GM12878 (cell line): ENCODE data around the gene LYZL2. TPM values are rescaled to one million over a fixed set of nuclear protein-coding genes. Genes with fewer than 3 reads are reported as not detected.
A peak's percentile ranks its signal among the peaks of the same experiment; 100 is the strongest.

Experiments
- ATAC-seq: fragments of 200-7000 bp; cut with Tn5 transposase; 3 replicates; pipeline ENCODE4 v1.9.1; 2020; ENCODE audit warnings: mild to moderate bottlenecking, moderate library complexity
- BruUV-seq: library from RNA; stranded (reverse); fragments of 400-500 nt; replicated peaks from 2 replicates; lab custom pipeline; 2021; lab: Mats Ljungman, UMichigan
- CTCF ChIA-PET: fragments of 300-600 bp; sonication (Branson Sonifier 250); formaldehyde crosslinking; extraction: SDS; loops from one replicate; lab custom pipeline; 2021; ENCODE audit warnings: inconsistent platforms; lab: Yijun Ruan, JAX
- POLR2A ChIA-PET: fragments of 350-600 bp; formaldehyde crosslinking; extraction: SDS; loops from one replicate; lab custom pipeline; 2021; ENCODE audit warnings: inconsistent platforms; lab: Charles Lee
- RAD21 ChIA-PET: fragments of 300-600 bp; sonication (Branson Sonifier 250); formaldehyde crosslinking; loops from one replicate; lab custom pipeline; 2023; ENCODE audit warnings: antibody characterized with exemption; ENCODE audit not compliant: unreplicated experiment; lab: Charles Lee
- SMC1A ChIA-PET: fragments of 300-600 bp; sonication (Branson Sonifier 250); formaldehyde crosslinking; loops from one replicate; lab custom pipeline; 2023; ENCODE audit not compliant: unreplicated experiment, uncharacterized antibody; lab: Charles Lee
- DNase-seq: peaks from one replicate; pipeline ENCODE4 v3.0.0-alpha.2; 2011; ENCODE audit warnings: low read depth, low spot score
- FAIRE-seq: peaks from 3 replicates; lab custom pipeline; 2011; peaks lifted over from hg19 to GRCh38; lab: Jason Lieb, UNC
- H2AFZ ChIP-seq: 2 replicates; pipeline ENCODE4 v1.6.0; 2011; ENCODE audit warnings: low read depth, low read length, control low read depth; ENCODE audit not compliant: control insufficient read depth
- H3K27ac ChIP-seq: 2 replicates; pipeline ENCODE4 v1.5.1; 2011; ENCODE audit warnings: control low read depth; ENCODE audit not compliant: control insufficient read depth, insufficient read depth
- H3K27me3 ChIP-seq, 2 experiments: replicated peaks in 1 of 2; 2 replicates each; pipeline versions ENCODE4 v1.6.0 to v1.6.1; 2011; ENCODE audit warnings: low read length in 1 of 2; ENCODE audit not compliant: control insufficient read depth in 2 of 2, insufficient read depth in 2 of 2
- H3K36me3 ChIP-seq, 2 experiments: 2 replicates each; pipeline ENCODE4 v1.5.1; 2011; ENCODE audit warnings: low read length in 1 of 2; ENCODE audit not compliant: control insufficient read depth in 2 of 2, insufficient read depth in 2 of 2
- H3K4me1 ChIP-seq: 2 replicates; pipeline ENCODE4 v1.6.1; 2011; ENCODE audit warnings: mild to moderate bottlenecking, low read length, moderate library complexity, mixed read lengths; ENCODE audit not compliant: control insufficient read depth, insufficient read depth
- H3K4me2 ChIP-seq: 2 replicates; pipeline ENCODE4 v1.6.0; 2011; ENCODE audit warnings: control low read depth; ENCODE audit not compliant: control insufficient read depth, insufficient read depth
- H3K4me3 ChIP-seq: fragments of 200-600 bp; sonication (generic); 2 replicates; pipeline ENCODE4 v1.5.1; 2016
- H3K79me2 ChIP-seq: 2 replicates; pipeline ENCODE4 v1.6.0; 2011; ENCODE audit warnings: low read length; ENCODE audit not compliant: control insufficient read depth, insufficient read depth
- H3K9ac ChIP-seq: 2 replicates; pipeline ENCODE4 v1.8.0; 2011; ENCODE audit warnings: low read length, control low read depth, mixed read lengths; ENCODE audit not compliant: control insufficient read depth, insufficient read depth
- H3K9me3 ChIP-seq: replicated peaks from 3 replicates; pipeline ENCODE4 v1.5.1; 2011; ENCODE audit warnings: mild to moderate bottlenecking, low read length; ENCODE audit not compliant: control insufficient read depth, insufficient read depth
- H4K20me1 ChIP-seq: 2 replicates; pipeline ENCODE4 v1.6.0; 2011; ENCODE audit not compliant: control insufficient read depth, insufficient read depth
- BCL11A ChIP-seq: IDR thresholded peaks from 2 replicates; pipeline ENCODE4 v1.6.1; 2011; ENCODE audit warnings: low read depth, low read length
- BRCA1 ChIP-seq: IDR thresholded peaks from 2 replicates; pipeline ENCODE4 v1.6.1; 2011; ENCODE audit warnings: low read depth, low read length, improper control_type of control experiment
- IRF5 ChIP-seq: fragments of 450-650 bp; IDR thresholded peaks from 2 replicates; pipeline ENCODE4 v1.6.1; 2017; ENCODE audit warnings: borderline replicate concordance
- MTA2 ChIP-seq: fragments of 450-650 bp; IDR thresholded peaks from 2 replicates; pipeline ENCODE4 v1.6.1; 2016; ENCODE audit warnings: low read depth, mild to moderate bottlenecking, moderate library complexity
- NFYA ChIP-seq: IDR thresholded peaks from 2 replicates; pipeline ENCODE4 v1.6.1; 2011; ENCODE audit warnings: low read depth, mild to moderate bottlenecking, low read length, improper control_type of control experiment, borderline replicate concordance
- PBX3 ChIP-seq: IDR thresholded peaks from 2 replicates; pipeline ENCODE4 v1.6.1; 2011; ENCODE audit warnings: mild to moderate bottlenecking, low read depth, low read length, moderate library complexity; ENCODE audit not compliant: insufficient replicate concordance
- RCOR1 ChIP-seq: conservative IDR thresholded peaks from 2 replicates; pipeline ENCODE4 v1.6.1; 2012; ENCODE audit warnings: low read depth, low read length, improper control_type of control experiment
- SMC3 ChIP-seq: IDR thresholded peaks from 2 replicates; pipeline ENCODE4 v1.6.1; 2011; ENCODE audit warnings: low read length, improper control_type of control experiment, borderline replicate concordance
- SP1 ChIP-seq: IDR thresholded peaks from one replicate; pipeline ENCODE4 v1.6.1; 2011; ENCODE audit warnings: low read depth, low read length
- SPI1 ChIP-seq: IDR thresholded peaks from 2 replicates; pipeline ENCODE4 v1.6.1; 2011; ENCODE audit warnings: low read depth, mild to moderate bottlenecking, low read length, moderate library complexity, borderline replicate concordance; ENCODE audit not compliant: insufficient read depth
- SUZ12 ChIP-seq: fragments of 200-600 bp; sonication (generic); IDR thresholded peaks from one replicate; pipeline ENCODE4 v1.6.1; 2018; ENCODE audit warnings: antibody characterized with exemption, mild to moderate bottlenecking; ENCODE audit not compliant: unreplicated experiment
- TARDBP ChIP-seq: IDR thresholded peaks from 2 replicates; pipeline ENCODE4 v1.6.1; 2016; ENCODE audit warnings: borderline replicate concordance
- TCF7 ChIP-seq: IDR thresholded peaks from 2 replicates; pipeline ENCODE4 v1.6.1; 2014; ENCODE audit warnings: antibody characterized with exemption, borderline replicate concordance
- USF1 ChIP-seq: IDR thresholded peaks from 2 replicates; pipeline ENCODE4 v1.6.1; 2011; ENCODE audit warnings: borderline replicate concordance, low read depth, mild to moderate bottlenecking, moderate library complexity, mixed read lengths, low read length; ENCODE audit not compliant: insufficient read depth; ENCODE audit errors: extremely low read length
- YY1 ChIP-seq: IDR thresholded peaks from 2 replicates; pipeline ENCODE4 v1.6.1; 2011; ENCODE audit warnings: low read depth, mild to moderate bottlenecking, low read length
- ZBTB4 ChIP-seq: fragments of 450-650 bp; formaldehyde crosslinking; IDR thresholded peaks from 2 replicates; pipeline ENCODE4 v1.4.0; 2022; ENCODE audit warnings: mild to moderate bottlenecking, moderate library complexity
- ZSCAN29 ChIP-seq: fragments of 450-650 bp; IDR thresholded peaks from 2 replicates; pipeline ENCODE4 v1.6.1; 2017; ENCODE audit warnings: mild to moderate bottlenecking, moderate library complexity
- WGBS: methylation state at CpG from one replicate; pipeline ENCODE4 v1.1.6; 2016; ENCODE audit warnings: low lambda C conversion rate; ENCODE audit not compliant: insufficient replicate concordance, insufficient coverage; ENCODE audit errors: missing lambda C conversion rate; 5-methylcytosine and 5-hydroxymethylcytosine counted together
- in situ Hi-C: fragments of 300-500 bp; cut with MboI; formaldehyde crosslinking; loops from 9 replicates; pipeline ENCODE4 v1.14.3; 2018; ENCODE audit warnings: mixed read lengths
- intact Hi-C: fragments of 100-400 bp; cut with micrococcal nuclease; formaldehyde crosslinking; loops from one replicate; pipeline ENCODE4 v1.14.2; 2022; ENCODE audit not compliant: unreplicated experiment
- polyA plus RNA-seq, 11 experiments: library from polyadenylated mRNA; depleted of rRNA in 4 of 11; unstranded in 6 of 11; stranded (reverse) in 5 of 11; fragments of >200 nt; fragmentation: Nextera tagmentation in 4 of 11; fragmentation: Illumina TruSeq in 1 of 11; extraction: Ambion mirVana in 4 of 11; extraction: Trizol in 1 of 11; gene quantifications; 1 replicate in 1 of 11; 2 replicates in 10 of 11; pipeline versions ENCODE4 v1.2.1 to v1.2.3, GENCODE V29; 2011 to 2016; ENCODE audit warnings: inconsistent platforms in 2 of 11, missing spikeins in 2 of 11, low read depth in 1 of 11
- total RNA-seq, 4 experiments: library from RNA; depleted of rRNA in 3 of 4; stranded (reverse); fragments of >200 nt in 3 of 4; fragmentation: Illumina TruSeq in 1 of 4; extraction: Trizol in 1 of 4; gene quantifications; 2 replicates each; pipeline versions ENCODE4 v1.2.1 to v1.2.3, GENCODE V29; 2013 to 2021

The LYZL2 gene
- total and polyA plus RNA-seq, 10 of the 15 experiments (the other 5 are each of a cell fraction or from before 2014, with no cell fraction given): not detected

GRCh38 chr10:30662814-30663213 is 33.3 kb upstream of the LYZL2 start:
- POLR2A ChIA-PET: no interaction called here
- H2AFZ ChIP-seq: no peak overlapping the region
- no TSS peak for BruUV-seq
- TF ChIP-seq RCOR1 (no peak), USF1 (no peak), SUZ12 (no peak), SMC3 (no peak), YY1 (no peak), BRCA1 (no peak), MTA2 (0 out of 2 replicates have a peak, but pooled peaks have one; percentile 7), ZBTB4 (no peak), PBX3 (no peak), ZSCAN29 (no peak), IRF5 (no peak), NFYA (no peak), SP1 (no peak), TARDBP (no peak), SPI1 (peak; percentile 84; the same call in 1 of the 2 replicates), TCF7 (no peak), BCL11A (peak; percentile 8; the same call in 1 of the 2 replicates)

More at GRCh38 chr10:30662814-30663213, 33.3 kb upstream of the LYZL2 start:
- H3K27ac ChIP-seq: no peak overlapping the region
- CTCF ChIA-PET: interaction anchor here (1.2 to 2.4 kb wide), 3 partner anchors 23 to 81 kb away, joined by 4 to 7 read pairs (median 7); no protein-coding TSS in a partner anchor
- H3K27me3 ChIP-seq: no peaks in the 10 kb centered on the region
- intact Hi-C loops: no loop called here
- RAD21 ChIA-PET: interaction anchor here (1.4 kb wide), 1 partner anchor 23 kb away, joined by 5 read pairs; no protein-coding TSS in a partner anchor
- SMC1A ChIA-PET: no interaction called here
- peaks cover 15% of the 10 kb centered on the region for H3K4me1 ChIP-seq
- peak; percentile 68 for ATAC-seq
- H3K4me2 ChIP-seq: peak overlapping the region; percentile 49; the same call in 1 of the 2 replicates
- H3K36me3 ChIP-seq: no peaks in the 10 kb centered on the region
- no peaks in the 10 kb centered on the region for H3K79me2 ChIP-seq
- FAIRE-seq: no peak
- H3K9ac ChIP-seq: no peak overlapping the region
- peak overlapping the region; percentile 10; the same call in 1 of the 2 replicates for H3K4me3 ChIP-seq
- WGBS: under 1% methylated on average over 6 of the region's 6 CpGs
- DNase-seq: no peak
- H3K9me3 ChIP-seq: no peaks in the 10 kb centered on the region
- no peaks in the 10 kb centered on the region for H4K20me1 ChIP-seq
- in situ Hi-C loops: no loop called here
